ENCODE measurements around the gene ATG7. TPM values are rescaled to one million over a fixed set of nuclear protein-coding genes. Genes with fewer than 3 reads are reported as not detected.

The ATG7 gene
- total RNA-seq, 1 experiment from 2014 or later: 36.0 TPM

- ATAC-seq (no peak), DNase-seq (ENCODE audit: low read depth, low spot score) (no peak)
- ChIA-PET POLR2A (interaction anchor here (1.1 kb wide), 1 partner anchor 7 kb away, joined by 3 read pairs; no protein-coding TSS in a partner anchor), CTCF (interaction anchor here (0.6 kb wide), 1 partner anchor 166 kb away, joined by 3 read pairs; no protein-coding TSS in a partner anchor)
- BruUV-seq (replicated peaks): no TSS peak
- TF ChIP-seq SIN3A (IDR thresholded peaks at IDR 0.05; ENCODE audit: borderline replicate concordance, insufficient read depth, low read depth, low read length): no peak
- TF ChIP-seq TCF7L2 (IDR thresholded peaks at IDR 0.05; ENCODE audit: low read depth, low read length): no peak
- TF ChIP-seq, protein P1, sequence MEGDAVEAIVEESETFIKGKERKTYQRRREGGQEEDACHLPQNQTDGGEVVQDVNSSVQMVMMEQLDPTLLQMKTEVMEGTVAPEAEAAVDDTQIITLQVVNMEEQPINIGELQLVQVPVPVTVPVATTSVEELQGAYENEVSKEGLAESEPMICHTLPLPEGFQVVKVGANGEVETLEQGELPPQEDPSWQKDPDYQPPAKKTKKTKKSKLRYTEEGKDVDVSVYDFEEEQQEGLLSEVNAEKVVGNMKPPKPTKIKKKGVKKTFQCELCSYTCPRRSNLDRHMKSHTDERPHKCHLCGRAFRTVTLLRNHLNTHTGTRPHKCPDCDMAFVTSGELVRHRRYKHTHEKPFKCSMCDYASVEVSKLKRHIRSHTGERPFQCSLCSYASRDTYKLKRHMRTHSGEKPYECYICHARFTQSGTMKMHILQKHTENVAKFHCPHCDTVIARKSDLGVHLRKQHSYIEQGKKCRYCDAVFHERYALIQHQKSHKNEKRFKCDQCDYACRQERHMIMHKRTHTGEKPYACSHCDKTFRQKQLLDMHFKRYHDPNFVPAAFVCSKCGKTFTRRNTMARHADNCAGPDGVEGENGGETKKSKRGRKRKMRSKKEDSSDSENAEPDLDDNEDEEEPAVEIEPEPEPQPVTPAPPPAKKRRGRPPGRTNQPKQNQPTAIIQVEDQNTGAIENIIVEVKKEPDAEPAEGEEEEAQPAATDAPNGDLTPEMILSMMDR (IDR thresholded peaks at IDR 0.05): no peak
- TF ChIP-seq, protein P2, sequence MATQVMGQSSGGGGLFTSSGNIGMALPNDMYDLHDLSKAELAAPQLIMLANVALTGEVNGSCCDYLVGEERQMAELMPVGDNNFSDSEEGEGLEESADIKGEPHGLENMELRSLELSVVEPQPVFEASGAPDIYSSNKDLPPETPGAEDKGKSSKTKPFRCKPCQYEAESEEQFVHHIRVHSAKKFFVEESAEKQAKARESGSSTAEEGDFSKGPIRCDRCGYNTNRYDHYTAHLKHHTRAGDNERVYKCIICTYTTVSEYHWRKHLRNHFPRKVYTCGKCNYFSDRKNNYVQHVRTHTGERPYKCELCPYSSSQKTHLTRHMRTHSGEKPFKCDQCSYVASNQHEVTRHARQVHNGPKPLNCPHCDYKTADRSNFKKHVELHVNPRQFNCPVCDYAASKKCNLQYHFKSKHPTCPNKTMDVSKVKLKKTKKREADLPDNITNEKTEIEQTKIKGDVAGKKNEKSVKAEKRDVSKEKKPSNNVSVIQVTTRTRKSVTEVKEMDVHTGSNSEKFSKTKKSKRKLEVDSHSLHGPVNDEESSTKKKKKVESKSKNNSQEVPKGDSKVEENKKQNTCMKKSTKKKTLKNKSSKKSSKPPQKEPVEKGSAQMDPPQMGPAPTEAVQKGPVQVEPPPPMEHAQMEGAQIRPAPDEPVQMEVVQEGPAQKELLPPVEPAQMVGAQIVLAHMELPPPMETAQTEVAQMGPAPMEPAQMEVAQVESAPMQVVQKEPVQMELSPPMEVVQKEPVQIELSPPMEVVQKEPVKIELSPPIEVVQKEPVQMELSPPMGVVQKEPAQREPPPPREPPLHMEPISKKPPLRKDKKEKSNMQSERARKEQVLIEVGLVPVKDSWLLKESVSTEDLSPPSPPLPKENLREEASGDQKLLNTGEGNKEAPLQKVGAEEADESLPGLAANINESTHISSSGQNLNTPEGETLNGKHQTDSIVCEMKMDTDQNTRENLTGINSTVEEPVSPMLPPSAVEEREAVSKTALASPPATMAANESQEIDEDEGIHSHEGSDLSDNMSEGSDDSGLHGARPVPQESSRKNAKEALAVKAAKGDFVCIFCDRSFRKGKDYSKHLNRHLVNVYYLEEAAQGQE (IDR thresholded peaks at IDR 0.05; ENCODE audit: insufficient read depth in 1 of 2, low read depth in 2 of 2, low read length in 1 of 2): no peak
- no peak for TF ChIP-seq POLR2AphosphoS5 (IDR thresholded peaks at IDR 0.05; ENCODE audit: low read depth, low read length)
- Histone ChIP-seq H3K9me3 (ENCODE audit: control insufficient read depth, insufficient read depth, low read depth, low read length) (no peaks in the 10 kb centered on the region), H3K27me3 (ENCODE audit: control insufficient read depth, insufficient read depth, low read length) (no peaks in the 10 kb centered on the region), H3K4me3 (ENCODE audit: low read depth in 2 of 2, low read length in 2 of 2) (peak overlapping the region in 1 of 2 experiments; percentile 51; a peak in 1 of 4 replicates), H3K27ac (ENCODE audit: low read length) (peak overlapping the region; percentile 89), H3K36me3 (ENCODE audit: control insufficient read depth, insufficient read depth, low read length) (no peaks in the 10 kb centered on the region), H3K4me1 (ENCODE audit: control insufficient read depth, insufficient read depth, low read length) (peaks cover 38% of the 10 kb centered on the region)
- intact Hi-C loops (cut with micrococcal nuclease; ENCODE audit: unreplicated experiment) (no loop called here), in situ Hi-C loops (cut with HindIII; ENCODE audit: low pct_unique_long_range_greater_than_20kb, low sequenced_read_pairs) (no loop called here)
Measured at GRCh38 chr3:11569156-11569741, 297.1 kb downstream of the ATG7 start.

DNA sequence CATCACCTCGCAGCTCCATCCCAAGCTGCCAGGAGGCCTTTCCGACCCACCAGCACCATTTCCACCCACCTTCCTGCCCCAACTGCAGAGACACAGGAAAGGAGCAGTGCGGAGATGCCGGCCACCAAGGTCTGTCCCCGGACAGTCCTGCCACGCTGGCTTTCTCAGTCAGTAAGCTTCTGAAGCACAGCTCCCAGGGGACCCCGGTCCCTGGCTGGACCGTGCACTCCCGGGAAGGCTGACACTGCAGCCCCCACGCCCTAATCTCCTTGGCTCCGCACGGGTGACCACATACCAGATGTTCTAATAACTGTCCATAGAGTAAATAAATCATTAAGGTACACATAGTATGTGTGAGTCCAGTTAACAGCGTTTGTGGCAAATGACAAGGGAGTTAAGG is 298.1 kb downstream of the ATG7 start:
- no TSS peak for BruUV-seq (replicated peaks)
- ChIA-PET POLR2A (interaction anchor here (1.1 kb wide), 1 partner anchor 8 kb away, joined by 3 read pairs; no protein-coding TSS in a partner anchor), CTCF (no interaction called here)
- H3K36me3 ChIP-seq (ENCODE audit: control insufficient read depth, insufficient read depth, low read length): no peaks in the 10 kb centered on the region
- peaks cover 37% of the 10 kb centered on the region for H3K4me1 ChIP-seq (ENCODE audit: control insufficient read depth, insufficient read depth, low read length)
- no peaks in the 10 kb centered on the region for H3K27me3 ChIP-seq (ENCODE audit: control insufficient read depth, insufficient read depth, low read length)
- H3K9me3 ChIP-seq (ENCODE audit: control insufficient read depth, insufficient read depth, low read depth, low read length): no peaks in the 10 kb centered on the region
- H3K4me3 ChIP-seq (ENCODE audit: low read depth in 2 of 2, low read length in 2 of 2): no peak overlapping the region
- DNase-seq (ENCODE audit: low read depth, low spot score): no peak
- ATAC-seq: no peak
- in situ Hi-C loops (cut with HindIII; ENCODE audit: low pct_unique_long_range_greater_than_20kb, low sequenced_read_pairs): no loop called here
- intact Hi-C loops (cut with micrococcal nuclease; ENCODE audit: unreplicated experiment): no loop called here
- TF ChIP-seq POLR2AphosphoS5 (IDR thresholded peaks at IDR 0.05; ENCODE audit: low read depth, low read length): no peak
- TF ChIP-seq TCF7L2 (IDR thresholded peaks at IDR 0.05; ENCODE audit: low read depth, low read length): no peak
- TF ChIP-seq, protein P2 (IDR thresholded peaks at IDR 0.05; ENCODE audit: insufficient read depth in 1 of 2, low read depth in 2 of 2, low read length in 1 of 2): no peak
- no peak for TF ChIP-seq SIN3A (IDR thresholded peaks at IDR 0.05; ENCODE audit: borderline replicate concordance, insufficient read depth, low read depth, low read length)
- peak overlapping the region; percentile 89 for H3K27ac ChIP-seq (ENCODE audit: low read length)
